ENCODE measurements around the gene UNK.

DNA sequence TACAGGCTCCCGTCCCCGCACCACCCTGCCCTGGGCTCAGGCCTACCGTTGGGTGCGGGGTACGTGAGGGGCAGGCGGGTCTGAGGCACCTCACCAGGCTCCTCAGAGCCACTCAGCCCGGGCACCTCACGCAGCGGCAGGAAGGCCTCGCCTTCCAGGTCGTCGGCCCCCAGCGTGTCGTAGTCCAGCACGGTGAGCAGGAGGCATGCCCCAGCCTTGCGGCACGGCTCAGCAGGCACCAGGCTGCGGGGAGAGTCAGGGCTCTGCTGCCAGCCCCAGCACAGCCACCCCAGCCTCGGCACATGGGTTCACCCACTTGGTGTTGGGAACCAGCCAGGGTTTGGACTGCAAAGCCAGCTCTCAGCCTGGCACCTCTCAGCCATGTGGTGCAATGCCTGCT is 44.1 kb downstream of the UNK start:
- TF ChIP-seq, protein P1, sequence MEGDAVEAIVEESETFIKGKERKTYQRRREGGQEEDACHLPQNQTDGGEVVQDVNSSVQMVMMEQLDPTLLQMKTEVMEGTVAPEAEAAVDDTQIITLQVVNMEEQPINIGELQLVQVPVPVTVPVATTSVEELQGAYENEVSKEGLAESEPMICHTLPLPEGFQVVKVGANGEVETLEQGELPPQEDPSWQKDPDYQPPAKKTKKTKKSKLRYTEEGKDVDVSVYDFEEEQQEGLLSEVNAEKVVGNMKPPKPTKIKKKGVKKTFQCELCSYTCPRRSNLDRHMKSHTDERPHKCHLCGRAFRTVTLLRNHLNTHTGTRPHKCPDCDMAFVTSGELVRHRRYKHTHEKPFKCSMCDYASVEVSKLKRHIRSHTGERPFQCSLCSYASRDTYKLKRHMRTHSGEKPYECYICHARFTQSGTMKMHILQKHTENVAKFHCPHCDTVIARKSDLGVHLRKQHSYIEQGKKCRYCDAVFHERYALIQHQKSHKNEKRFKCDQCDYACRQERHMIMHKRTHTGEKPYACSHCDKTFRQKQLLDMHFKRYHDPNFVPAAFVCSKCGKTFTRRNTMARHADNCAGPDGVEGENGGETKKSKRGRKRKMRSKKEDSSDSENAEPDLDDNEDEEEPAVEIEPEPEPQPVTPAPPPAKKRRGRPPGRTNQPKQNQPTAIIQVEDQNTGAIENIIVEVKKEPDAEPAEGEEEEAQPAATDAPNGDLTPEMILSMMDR (IDR thresholded peaks at IDR 0.05), result no peak
- TF ChIP-seq POLR2A (IDR thresholded peaks at IDR 0.05), result no peak
